C4-2B (cell line): ENCODE results near the gene SLC25A21.

Source experiments
- H3K27ac ChIP-seq: fragments of 450-650 bp; 2 replicates; pipeline ENCODE4 v1.5.1; 2017
- ZFX ChIP-seq: fragments of 450-650 bp; IDR thresholded peaks from 2 replicates; pipeline ENCODE4 v1.6.1; 2017
- TF ChIP-seq, protein P1 (sequence below): fragments of 450-650 bp; conservative IDR thresholded peaks from 2 replicates; pipeline ENCODE4 v1.5.1; 2017; ENCODE audit warnings: mild to moderate bottlenecking

Gene SLC25A21

DNA sequence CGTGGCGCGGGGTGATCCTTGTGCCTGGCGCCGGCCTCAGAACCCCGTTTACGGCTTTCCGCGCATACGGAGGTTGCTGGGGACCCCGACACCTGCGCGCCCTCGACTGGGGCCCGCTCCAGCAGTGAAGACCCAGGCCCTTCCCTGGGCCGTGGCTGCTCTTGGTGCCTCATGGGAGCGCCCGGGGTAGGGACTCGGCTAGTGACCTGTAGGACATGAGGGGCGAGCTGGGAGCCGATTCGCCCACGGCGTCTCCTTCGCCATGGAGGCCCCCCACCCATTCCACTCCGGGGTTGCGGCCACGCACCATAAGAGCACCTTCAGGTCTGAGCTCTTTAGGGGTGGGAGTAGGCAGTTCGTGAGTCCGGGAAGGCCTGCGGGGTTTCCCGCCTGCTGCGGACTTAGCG is 525.0 kb downstream of the SLC25A21 start:
- no peak overlapping the region; the same call in 1 of the 2 replicates for H3K27ac ChIP-seq

DNA sequence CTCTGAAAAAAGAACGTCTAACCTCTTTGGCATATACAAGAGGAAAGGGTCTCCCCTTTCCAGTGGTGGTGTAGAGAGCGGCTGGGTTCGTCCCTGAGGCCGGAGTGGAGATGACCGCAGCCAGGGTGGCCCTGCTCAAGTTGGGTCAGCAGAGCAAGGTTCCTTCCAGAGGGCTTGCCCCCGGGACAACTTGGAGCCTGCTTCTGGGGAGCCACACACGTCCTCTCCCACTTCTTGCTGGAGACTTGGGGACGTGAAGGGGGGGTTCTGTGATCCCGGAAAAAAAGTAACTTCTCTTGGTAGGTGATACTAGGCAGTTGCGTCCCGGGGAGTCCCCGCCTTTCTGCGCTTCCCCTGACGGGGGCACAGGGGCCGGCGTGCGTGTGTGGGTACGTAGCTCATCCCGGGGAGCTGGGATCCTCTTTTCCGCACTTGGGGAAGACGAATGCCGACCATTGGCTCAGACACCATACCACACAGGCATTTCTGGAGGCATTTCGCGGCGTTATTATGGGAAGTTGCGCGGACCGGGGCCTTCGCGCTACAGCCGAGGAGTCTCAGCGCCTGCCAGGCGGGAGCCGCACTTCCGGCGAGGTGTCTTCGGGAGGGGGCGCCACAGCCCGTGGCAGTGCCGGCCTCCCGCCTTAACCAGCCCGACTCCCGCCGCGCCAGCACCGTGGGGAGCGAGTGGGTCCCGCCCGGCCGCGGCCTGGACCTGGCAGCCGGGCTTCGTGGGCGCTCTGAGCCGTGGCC is 525.6 kb downstream of the SLC25A21 start:
- no peak overlapping the region for H3K27ac ChIP-seq
- TF ChIP-seq ZFX, result no peak
- TF ChIP-seq, protein P1, sequence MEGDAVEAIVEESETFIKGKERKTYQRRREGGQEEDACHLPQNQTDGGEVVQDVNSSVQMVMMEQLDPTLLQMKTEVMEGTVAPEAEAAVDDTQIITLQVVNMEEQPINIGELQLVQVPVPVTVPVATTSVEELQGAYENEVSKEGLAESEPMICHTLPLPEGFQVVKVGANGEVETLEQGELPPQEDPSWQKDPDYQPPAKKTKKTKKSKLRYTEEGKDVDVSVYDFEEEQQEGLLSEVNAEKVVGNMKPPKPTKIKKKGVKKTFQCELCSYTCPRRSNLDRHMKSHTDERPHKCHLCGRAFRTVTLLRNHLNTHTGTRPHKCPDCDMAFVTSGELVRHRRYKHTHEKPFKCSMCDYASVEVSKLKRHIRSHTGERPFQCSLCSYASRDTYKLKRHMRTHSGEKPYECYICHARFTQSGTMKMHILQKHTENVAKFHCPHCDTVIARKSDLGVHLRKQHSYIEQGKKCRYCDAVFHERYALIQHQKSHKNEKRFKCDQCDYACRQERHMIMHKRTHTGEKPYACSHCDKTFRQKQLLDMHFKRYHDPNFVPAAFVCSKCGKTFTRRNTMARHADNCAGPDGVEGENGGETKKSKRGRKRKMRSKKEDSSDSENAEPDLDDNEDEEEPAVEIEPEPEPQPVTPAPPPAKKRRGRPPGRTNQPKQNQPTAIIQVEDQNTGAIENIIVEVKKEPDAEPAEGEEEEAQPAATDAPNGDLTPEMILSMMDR, result no peak

More for the DNA sequence above, 525.0 kb downstream of the SLC25A21 start:
- TF ChIP-seq ZFX, result no peak
- TF ChIP-seq, protein P1, result no peak

- TF ChIP-seq ZFX, result no peak
- TF ChIP-seq, protein P1, result no peak
- H3K27ac ChIP-seq, result no peak overlapping the region
Measured at GRCh38 chr14:36633580-36633979, 538.8 kb downstream of the SLC25A21 start.
